Measurements from ENCODE around the gene ADGRA1.

DNA sequence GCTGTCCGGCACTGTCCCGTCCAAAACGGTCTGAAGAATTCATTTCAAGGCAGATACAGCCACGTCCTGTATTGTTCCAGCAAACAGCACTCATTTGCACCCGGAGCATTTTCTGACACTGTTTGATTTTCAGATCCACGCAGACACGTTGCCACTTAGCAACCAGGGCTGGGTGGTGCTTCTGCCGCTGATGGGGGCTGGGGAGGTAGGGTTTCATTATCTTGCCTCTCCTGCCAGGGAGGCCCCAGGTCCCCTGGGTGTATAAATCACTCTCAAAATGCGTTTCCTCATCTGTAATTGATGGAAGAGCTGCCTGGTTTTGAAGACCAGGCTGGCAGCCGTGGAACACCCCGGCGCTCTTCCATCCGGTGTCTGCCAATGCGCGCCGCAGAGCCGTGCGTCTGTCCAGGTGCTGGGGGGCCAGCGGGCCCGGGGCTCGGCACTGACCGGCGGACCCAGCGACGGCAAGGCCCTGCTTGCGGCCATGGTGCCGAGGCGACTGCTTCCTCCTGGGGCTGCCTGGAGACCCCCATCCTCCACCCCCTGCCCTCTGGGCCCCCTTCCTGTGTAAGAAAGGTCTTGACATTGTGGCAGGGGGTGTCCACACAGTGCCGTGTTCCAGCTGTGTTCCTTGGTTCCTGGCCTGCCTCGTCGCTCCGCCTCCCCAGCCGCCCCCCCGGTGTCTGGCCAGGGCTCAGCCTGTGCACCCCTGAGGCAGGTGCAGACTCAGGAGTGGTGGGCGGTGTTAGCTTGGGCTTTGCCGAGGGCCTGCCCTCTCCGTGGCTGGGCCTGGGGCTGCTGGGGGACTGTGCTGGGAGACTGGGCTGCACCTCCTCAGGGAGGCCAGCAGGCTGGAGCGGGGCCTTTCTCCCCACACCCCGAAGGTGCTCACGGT, 16.6 kb downstream of the ADGRA1 start:
- TF ChIP-seq, protein P1, sequence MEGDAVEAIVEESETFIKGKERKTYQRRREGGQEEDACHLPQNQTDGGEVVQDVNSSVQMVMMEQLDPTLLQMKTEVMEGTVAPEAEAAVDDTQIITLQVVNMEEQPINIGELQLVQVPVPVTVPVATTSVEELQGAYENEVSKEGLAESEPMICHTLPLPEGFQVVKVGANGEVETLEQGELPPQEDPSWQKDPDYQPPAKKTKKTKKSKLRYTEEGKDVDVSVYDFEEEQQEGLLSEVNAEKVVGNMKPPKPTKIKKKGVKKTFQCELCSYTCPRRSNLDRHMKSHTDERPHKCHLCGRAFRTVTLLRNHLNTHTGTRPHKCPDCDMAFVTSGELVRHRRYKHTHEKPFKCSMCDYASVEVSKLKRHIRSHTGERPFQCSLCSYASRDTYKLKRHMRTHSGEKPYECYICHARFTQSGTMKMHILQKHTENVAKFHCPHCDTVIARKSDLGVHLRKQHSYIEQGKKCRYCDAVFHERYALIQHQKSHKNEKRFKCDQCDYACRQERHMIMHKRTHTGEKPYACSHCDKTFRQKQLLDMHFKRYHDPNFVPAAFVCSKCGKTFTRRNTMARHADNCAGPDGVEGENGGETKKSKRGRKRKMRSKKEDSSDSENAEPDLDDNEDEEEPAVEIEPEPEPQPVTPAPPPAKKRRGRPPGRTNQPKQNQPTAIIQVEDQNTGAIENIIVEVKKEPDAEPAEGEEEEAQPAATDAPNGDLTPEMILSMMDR (IDR thresholded peaks at IDR 0.05; ENCODE audit: low read length): no peak
- TF ChIP-seq EZH2phosphoT487 (IDR thresholded peaks at IDR 0.05; ENCODE audit: low read length) (no peak), EZH2 (optimal IDR thresholded peaks at IDR 0.05; ENCODE audit: low read depth, low read length) (no peak)

Data from MM.1S (cell line).